Kidney capillary endothelial cell (primary cell): ENCODE results near the gene HAO1.

Source experiments
- DNase-seq: peaks from one replicate; pipeline ENCODE4 v3.0.0-alpha.2; 2018; ENCODE audit warnings: low spot score

Gene HAO1

DNA sequence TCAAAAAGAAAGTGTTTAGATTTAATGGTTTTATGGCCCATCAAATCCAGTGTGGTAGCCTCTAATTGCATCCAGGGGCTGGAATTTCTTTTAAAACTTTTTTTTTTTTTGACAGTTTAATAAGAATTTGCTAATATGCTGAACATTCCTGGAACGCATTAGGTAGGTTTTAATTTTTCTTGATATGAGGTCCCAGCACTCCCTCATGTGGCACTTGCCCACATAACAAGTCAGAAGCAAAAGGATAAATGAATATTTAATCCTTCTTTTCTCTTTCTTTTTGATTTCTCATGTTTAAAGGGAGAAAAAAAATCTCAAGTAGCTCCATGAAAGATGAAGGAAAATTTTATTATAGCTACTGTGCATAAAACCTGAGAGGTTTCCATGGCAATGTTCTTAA, 13.5 kb downstream of the HAO1 start:
- DNase-seq: peak; percentile 54

DNA sequence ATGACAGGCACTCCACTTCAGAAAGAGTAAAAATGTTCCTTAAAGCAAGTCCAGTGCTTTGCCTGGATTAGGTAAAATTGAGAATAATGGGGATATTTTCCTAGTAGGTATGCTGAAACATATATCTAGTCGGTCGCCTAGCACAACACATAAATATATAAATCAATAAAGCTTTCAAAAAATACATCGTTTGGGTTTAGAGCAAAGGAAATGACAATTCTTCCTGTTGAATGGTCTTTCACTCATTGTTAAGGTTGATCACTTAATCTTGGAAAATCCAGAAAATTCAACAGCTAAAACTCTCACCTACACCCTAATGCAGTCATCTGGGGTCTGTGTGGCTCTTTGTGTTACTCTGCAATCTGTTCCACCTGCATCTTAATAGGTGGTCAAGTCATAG, 13.9 kb downstream of the HAO1 start:
- DNase-seq: peak; percentile 28

DNA sequence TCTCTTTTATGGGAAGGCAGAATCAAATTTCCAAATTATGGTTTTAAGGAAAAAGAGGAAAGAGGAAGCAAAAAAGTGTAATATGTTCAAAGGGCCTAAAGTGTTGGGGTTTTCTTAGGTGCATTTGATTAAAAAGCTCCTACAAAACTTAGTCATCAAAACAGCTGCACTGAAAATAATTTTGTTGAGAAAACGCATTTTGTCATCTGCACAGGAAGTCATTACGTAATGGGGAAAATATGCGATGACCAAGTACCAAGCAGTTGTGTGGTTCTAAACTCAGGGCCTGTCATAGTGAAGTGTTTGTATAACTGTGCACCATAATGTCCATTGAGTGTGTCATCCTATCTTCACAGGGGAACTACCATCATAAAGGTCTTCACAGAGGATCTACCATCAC, 15.6 kb downstream of the HAO1 start:
- DNase-seq: peak; percentile 89

DNA sequence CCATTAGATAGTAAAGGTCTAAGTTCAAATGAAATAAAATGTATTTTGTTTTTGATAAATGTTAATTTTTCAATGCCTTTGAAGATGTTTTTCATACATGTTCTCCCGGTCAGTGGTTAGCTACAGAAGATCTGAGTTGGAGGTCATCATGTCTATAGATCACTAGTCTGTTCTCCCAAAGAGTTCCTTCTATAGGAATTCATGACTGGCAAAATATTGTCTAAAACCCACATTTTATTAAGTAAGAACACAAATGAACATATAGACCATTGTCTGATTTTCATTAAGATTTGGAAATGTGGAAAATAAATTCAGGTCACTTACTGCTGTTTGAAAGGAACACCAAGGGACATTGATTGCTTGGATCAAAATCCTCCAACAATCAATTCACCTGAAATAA, 23.6 kb downstream of the HAO1 start:
- DNase-seq: no peak

DNA sequence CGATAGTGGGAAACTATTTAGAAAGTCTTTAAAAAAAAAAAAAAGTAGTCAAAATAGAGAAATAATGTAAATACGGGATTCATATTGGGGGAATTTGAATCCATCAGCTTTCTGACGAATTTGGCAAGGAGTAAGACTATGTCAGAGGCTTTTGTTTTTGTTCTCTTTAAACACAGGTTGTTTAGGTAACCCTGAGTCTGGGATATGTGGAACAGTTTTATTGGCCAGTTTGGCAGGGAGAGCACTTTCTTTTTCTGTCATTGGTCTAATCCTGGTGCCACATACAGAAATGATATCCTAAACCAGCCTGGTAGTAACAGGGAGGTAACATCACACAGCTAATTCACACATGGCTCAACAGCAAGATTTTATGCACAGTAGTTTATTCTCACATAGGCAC, 27.7 kb downstream of the HAO1 start:
- no peak for DNase-seq

DNA sequence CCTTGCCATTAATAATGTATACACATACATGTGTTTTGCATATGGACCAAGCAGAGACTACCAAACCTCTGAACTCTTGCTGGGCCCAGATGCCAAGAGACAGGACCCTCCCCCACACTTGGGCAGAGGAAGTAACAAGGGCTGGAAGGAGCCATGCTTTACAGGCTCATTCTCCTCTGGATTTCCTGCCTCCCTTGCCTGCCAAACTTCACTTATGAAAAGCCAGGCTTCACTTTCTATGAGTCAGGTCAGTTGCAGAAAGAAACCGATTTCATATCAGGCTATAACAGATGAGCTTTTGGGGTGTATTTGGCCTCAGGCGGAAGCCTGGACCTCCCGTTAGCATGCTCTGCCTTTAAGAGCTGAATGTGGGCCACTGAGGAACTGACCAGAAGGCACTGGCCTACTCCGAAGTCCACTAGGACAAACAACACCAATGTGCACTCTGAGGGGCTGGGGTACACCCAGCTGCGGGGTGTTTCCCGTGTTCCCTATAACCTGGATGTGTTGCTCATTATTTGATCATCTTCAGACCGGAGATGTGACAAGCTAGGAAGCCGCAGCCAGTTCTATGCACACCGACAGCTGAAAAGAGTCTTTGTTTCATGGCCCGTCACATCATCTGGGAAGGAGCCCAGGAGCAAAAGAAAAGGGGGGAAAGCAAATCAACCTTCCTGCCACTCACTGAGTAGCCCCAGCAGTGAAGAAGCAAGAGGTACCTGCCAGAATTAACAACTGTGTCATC, 28.5 kb downstream of the HAO1 start:
- DNase-seq: peak; percentile 28

DNA sequence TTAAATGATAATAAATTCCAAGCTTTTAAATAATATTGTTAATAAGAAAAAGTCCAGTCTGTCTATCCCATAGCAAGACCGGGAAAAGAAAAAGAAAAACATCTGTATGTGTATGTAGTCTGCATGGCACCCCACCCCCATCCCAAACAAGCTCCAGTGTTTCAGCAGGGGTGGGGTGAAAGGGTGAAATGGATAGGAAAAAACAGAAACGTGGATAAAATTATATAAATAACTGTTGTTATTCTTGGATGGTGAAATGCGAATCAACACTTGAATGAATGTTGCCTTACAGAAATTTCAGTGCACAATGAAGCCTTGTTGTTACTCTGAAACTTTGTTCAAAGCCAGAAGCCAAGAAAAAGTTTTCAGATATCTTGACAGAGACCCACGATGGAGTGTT, 31.4 kb downstream of the HAO1 start:
- no peak for DNase-seq

DNA sequence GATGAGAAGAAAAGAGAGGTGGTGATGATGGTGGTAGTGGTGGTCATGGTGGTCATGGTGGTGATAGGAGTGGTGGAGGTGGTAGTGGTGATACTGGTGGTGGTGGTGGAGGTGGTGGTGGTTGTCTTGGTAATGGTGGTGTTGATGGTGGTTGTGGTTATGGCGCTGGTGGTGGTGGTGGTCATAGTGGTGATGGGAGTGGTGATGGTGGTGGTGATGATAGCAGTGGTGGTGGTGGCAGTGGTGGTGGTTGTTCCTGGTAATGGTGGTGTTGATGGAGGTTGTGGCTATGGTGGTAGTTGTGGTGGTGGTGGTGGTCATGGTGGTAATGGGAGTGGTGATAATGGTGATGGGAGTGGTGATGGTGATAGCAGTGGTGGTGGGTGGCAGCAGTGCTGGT, 36.8 kb downstream of the HAO1 start:
- no peak for DNase-seq

DNA sequence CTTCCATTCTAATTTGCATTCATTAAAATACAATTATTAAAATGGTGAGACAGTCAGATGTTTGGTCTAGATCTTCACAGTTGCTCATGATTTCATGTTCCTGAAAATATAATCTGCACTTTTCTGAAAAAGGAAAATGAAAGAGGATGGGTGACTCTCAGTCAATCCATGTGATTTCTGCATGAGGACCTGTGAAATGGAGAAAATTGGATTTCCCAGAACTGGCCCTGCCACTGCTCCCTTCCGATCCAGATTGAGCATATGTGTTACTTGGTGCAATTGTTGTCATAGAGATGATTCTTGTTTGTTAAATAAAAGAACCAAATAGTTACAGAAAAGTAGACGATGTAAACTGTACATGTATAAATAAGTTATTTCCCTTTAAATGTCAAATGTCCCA, 37.4 kb downstream of the HAO1 start:
- DNase-seq: no peak

DNA sequence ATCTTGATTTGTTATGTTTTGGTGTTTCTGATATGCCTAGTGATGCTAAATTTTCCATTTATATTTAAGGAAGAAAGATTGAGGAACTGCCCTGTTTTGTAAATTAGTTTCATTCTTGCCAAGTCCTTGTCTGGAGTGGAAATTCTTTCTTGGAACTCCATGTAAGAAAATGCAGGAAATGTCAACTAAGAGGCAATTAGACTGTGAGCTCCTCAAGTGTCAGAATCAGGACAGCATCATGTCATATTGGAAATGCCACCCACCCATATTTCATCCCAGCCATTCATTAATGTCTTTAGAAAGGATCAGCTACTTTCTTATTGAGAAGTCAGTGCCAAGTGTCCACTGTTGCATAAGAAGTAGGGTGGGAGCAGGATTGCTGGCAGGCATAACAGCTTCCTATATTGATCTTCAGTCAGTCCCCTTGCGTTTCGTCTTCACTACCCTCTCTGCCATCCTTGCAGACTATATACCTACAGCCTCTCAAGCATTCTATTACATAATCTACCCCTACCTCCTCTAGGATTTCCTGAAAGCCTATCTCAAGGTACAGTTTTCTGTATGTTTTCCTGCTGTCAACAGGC, 42.4 kb downstream of the HAO1 start:
- no peak for DNase-seq

DNA sequence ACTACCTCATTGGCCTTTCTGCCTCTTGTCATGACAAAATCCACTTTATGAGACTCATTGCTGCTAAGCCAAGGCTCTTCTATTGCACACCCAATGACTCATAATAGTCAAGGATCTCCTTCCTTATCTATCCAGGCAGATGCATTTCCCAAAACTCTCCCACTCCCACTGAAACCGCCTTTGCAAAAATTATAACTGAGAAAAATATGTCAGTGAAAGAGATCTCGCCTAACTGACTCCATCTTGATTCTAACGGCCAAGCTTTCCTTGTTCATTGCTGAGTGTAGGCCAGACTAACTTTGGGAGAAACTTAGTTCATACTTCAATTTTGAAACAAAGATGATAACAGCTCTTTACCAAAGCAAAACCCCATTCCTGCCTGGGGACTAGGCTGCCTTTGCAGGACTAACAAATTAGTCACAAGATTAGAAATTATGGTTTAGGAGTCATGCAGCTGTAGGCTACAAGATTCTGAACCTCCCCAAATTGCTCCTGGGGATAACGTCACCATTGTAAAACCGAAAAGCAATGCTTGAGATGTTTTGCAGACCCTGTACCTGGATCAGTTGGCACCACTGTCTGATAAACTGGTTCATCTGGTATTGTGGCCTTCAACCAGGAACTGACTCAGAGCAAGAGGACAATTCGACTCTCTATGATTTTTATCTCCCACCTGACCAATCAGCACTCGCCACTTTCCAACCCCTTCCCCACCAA, 47.1 kb downstream of the HAO1 start:
- DNase-seq: no peak

DNA sequence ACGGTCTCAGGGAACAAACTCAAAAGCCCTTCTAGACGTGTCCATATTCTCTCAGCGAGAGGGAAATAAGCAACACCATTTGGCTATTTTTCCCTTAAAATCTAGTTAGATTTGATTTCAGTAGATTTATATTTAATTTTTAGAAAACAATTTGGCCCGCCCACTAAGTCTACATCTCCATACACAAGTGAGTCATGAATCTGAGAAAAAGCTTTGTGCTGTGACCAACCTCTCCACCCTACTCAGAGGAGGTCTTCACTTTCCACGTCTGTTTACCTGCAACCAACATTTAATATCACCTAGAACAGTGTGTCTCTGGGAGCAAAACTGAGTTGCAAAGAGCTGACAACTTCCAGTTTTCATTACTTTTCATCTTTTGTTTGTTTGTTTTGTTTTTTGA, 48.6 kb downstream of the HAO1 start:
- no peak for DNase-seq

DNA sequence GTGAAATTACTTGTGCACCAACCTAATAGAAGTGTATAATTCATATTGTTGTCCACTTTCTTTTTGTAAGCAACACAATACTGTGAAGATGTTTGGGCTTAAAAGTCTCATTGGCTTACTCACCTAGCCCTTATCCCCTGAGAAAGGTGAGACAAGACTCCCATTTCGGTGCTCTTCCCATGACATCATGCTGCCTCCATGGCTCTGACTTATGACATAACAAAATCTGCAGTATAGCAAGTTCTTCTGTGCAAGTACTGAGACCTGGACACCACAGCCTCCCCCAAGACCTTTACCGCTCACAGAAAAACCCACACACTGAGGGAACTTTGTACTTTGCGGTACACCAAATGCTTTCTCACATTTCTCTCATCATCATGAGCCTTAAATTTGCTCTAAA, 50.5 kb downstream of the HAO1 start:
- no peak for DNase-seq

DNA sequence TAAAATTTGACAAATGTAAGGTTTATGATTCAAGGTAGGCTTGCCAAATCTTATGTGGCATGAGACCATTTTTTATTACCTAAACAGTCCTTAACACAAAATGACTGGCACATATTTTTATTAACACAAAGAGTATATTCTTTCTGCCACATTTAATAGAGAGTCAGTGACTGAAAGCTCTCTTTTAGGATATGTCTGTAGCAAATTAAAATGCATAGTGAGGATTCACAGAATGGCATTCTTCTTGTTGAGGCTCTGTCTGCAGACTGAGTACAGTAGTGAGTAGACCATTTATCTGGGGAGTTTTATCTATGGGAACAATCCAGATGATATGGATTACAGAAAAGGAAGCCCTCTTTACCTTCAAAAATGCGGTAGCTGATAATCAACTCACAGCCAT, 56.5 kb downstream of the HAO1 start:
- DNase-seq: no peak

DNA sequence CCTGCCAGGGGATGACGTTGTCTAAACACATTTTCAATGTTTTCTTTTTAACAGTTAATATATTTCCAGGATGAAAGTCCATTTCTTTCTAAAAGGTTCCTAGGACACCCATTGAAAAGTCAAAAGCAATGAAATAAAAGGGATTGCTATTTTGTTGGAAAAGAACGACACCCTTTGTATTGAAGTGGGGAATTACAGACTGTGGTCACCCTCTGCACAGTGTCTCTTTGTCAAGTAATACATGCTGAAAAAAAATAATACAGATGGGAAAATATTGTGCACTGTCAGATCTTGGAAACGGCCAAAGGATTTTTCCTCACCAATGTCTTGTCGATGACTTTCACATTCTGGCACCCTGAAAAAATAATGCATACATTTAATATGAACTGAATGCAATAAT, 56.9 kb downstream of the HAO1 start:
- no peak for DNase-seq

DNA sequence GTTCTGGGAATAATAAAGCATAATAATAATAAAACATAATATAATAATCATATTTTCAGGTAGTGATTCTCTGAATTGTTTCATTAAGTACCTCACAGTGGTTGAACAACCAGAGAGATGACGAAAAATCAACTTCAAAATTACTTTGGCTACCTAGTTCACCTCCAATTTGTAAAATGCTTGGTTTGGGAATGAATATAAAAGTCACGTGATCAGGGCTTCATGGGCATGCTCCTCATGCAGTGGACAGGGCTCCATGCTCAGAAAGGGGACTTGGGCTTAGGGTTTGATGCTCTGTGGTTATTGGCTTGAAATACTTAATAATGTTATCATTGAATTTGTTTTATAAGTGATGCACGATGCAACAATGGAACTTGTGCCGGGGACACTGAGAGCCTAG, 58.2 kb downstream of the HAO1 start:
- no peak for DNase-seq

DNA sequence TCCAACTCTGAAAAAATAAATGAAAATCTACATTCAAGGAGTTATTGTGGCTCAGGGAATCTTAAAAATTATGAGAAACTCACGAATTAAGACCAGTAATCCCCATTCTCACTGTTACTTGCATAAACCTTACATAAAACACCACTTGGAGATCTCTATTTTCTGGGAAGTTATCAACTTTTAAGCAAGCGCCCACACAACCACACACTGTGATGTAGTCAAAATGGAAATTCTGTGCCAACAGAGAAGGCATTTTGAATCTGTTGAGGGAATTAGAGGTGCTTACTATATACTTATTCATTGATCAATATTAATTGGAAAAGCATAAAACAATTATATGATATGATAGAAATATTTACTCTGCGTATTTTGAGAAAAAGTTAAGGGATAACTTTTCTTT, 58.7 kb downstream of the HAO1 start:
- no peak for DNase-seq

DNA sequence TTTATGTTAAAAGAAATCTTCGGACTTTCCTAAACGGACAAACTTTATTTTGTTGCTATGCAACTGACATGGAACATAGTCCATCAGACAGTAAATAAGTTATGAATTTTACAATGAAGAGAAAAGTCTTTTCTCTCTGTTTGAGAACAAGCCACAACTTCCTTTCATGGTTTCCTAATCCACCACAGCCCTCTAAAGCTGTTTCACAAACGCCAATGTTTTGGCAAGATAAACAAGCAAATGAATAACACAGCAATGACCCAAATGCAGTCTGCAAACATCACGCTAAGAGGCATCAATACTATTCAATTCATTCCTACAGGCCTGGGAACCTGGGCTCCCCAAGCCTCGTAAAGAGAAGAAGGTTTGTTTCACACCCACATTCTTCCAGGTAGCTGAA, 60.4 kb downstream of the HAO1 start:
- DNase-seq: no peak

DNA sequence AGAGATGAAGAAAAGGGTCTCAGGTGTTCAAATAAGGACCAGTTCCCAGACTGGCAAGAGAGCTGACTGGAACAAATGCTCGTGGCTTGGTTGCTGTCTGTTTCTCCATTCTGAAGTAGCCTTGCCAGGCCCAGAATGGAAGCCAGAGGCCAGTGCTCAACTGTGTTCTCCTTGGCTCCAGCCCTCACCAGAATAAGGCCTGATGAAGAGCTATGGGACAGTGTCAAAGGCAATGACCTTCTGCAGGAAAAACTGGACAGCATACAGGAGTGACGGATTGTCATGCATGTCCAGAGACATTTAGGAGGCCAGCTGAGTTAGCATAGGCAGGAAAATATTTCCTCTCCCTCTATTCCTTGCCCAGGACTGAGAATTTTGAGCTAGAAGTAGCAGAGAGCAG, 72.2 kb downstream of the HAO1 start:
- no peak for DNase-seq

DNA sequence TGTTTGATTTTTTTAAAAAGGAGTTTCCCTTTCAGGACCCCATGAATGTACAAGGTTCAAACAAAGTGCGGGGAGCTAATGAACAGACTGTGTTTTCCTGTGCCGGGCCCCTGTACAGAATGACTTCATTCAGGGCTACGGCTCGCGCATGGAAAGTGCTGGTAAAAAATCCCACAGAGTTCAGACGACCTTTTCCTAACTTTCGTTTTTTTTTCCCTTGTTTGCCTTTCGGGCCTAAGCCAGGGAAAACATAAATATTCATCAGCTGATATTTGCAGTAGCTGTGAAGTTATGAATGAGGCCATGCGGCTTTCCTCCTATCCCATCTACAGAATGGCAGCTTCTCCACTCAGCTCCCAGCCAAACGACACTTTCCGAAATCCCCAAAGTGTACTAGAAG, 74.0 kb downstream of the HAO1 start:
- DNase-seq: no peak

DNA sequence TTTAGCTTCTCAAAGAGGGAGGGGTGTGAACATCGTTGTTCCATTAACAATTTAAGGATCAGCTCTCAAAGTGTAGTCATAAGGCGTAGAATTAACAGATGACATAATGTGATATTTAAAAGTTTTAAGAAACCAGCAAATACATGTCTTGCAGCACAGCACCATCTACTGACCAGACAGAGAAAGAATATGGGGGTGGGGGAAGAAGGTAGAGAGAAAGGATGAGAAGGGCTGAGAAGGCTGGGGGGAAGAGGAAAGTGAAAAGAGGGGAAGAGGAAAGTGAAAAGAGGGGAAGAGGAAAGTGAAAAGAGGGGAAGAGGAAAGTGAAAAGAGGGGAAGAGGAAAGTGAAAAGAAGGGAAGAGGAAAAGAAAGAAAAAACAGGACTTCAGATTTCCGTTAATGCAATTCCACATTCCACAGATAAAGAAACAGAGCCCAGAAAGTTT, 80.9 kb downstream of the HAO1 start:
- peak; percentile 85 for DNase-seq

DNA sequence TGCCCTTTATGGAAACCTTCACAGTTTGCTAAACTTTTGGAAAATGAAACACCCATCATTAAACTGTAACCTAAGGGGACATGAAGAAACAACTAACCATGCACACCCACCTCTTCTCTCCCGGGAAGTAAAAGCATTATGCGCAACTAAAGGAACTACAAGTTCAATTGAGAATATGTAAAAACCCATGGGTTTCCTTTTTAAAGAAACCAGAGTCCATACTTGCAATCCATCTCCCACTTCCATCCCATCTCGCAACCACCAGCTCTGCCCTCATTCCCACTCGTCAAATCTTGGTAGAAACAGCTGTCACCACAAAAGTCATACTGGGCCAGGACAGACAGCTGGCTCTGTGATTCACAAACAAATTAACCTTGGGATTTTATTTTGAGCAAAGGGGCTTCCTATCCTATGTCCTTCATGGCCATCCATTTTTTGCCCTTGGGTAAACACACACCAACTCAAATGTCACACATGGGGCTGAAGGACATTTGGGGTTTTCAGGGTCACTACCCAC, 81.5 kb downstream of the HAO1 start:
- no peak for DNase-seq

DNA sequence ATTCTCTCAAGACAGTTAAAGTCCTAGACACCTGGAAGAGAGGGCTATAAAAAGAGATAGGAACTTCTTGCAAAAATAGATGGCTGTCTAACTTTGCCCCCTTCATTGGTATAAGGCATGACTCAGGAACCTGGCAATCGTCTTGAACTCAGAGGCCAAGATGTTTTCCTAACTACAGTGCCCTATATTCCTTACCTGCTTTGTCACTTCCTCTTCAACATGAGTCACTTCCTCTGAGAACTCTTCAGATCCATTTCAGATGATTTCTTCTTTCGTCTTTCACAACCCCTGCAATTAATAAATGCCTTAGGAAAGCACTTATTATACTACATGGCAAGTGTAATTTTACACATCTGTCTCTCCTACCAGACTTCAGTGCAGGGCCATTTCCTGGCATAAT, 83.5 kb downstream of the HAO1 start:
- DNase-seq: peak; percentile 88
